GM12878 (cell line): Measurements from ENCODE around the gene TAX1BP3. TPM values are rescaled to one million over a fixed set of nuclear protein-coding genes. Genes with fewer than 3 reads are reported as not detected.

Experiments
- ATAC-seq: fragments of 200-7000 bp; cut with Tn5 transposase; 3 replicates; pipeline ENCODE4 v1.9.1; 2020; ENCODE audit warnings: mild to moderate bottlenecking, moderate library complexity
- BruUV-seq: library from RNA; stranded (reverse); fragments of 400-500 nt; replicated peaks from 2 replicates; lab custom pipeline; 2021; lab: Mats Ljungman, UMichigan
- CTCF ChIA-PET: fragments of 300-600 bp; sonication (Branson Sonifier 250); formaldehyde crosslinking; extraction: SDS; loops from one replicate; lab custom pipeline; 2021; ENCODE audit warnings: inconsistent platforms; lab: Yijun Ruan, JAX
- POLR2A ChIA-PET: fragments of 350-600 bp; formaldehyde crosslinking; extraction: SDS; loops from one replicate; lab custom pipeline; 2021; ENCODE audit warnings: inconsistent platforms; lab: Charles Lee
- RAD21 ChIA-PET: fragments of 300-600 bp; sonication (Branson Sonifier 250); formaldehyde crosslinking; loops from one replicate; lab custom pipeline; 2023; ENCODE audit warnings: antibody characterized with exemption; ENCODE audit not compliant: unreplicated experiment; lab: Charles Lee
- SMC1A ChIA-PET: fragments of 300-600 bp; sonication (Branson Sonifier 250); formaldehyde crosslinking; loops from one replicate; lab custom pipeline; 2023; ENCODE audit not compliant: unreplicated experiment, uncharacterized antibody; lab: Charles Lee
- DNase-seq: peaks from one replicate; pipeline ENCODE4 v3.0.0-alpha.2; 2011; ENCODE audit warnings: low read depth, low spot score
- FAIRE-seq: peaks from 3 replicates; lab custom pipeline; 2011; peaks lifted over from hg19 to GRCh38; lab: Jason Lieb, UNC
- H2AFZ ChIP-seq: 2 replicates; pipeline ENCODE4 v1.6.0; 2011; ENCODE audit warnings: low read depth, low read length, control low read depth; ENCODE audit not compliant: control insufficient read depth
- H3K27ac ChIP-seq: 2 replicates; pipeline ENCODE4 v1.5.1; 2011; ENCODE audit warnings: control low read depth; ENCODE audit not compliant: control insufficient read depth, insufficient read depth
- H3K27me3 ChIP-seq, 2 experiments: replicated peaks in 1 of 2; 2 replicates each; pipeline versions ENCODE4 v1.6.0 to v1.6.1; 2011; ENCODE audit warnings: low read length in 1 of 2; ENCODE audit not compliant: control insufficient read depth in 2 of 2, insufficient read depth in 2 of 2
- H3K36me3 ChIP-seq, 2 experiments: 2 replicates each; pipeline ENCODE4 v1.5.1; 2011; ENCODE audit warnings: low read length in 1 of 2; ENCODE audit not compliant: control insufficient read depth in 2 of 2, insufficient read depth in 2 of 2
- H3K4me1 ChIP-seq: 2 replicates; pipeline ENCODE4 v1.6.1; 2011; ENCODE audit warnings: mild to moderate bottlenecking, low read length, moderate library complexity, mixed read lengths; ENCODE audit not compliant: control insufficient read depth, insufficient read depth
- H3K4me2 ChIP-seq: 2 replicates; pipeline ENCODE4 v1.6.0; 2011; ENCODE audit warnings: control low read depth; ENCODE audit not compliant: control insufficient read depth, insufficient read depth
- H3K4me3 ChIP-seq: fragments of 200-600 bp; sonication (generic); 2 replicates; pipeline ENCODE4 v1.5.1; 2016
- H3K79me2 ChIP-seq: 2 replicates; pipeline ENCODE4 v1.6.0; 2011; ENCODE audit warnings: low read length; ENCODE audit not compliant: control insufficient read depth, insufficient read depth
- H3K9ac ChIP-seq: 2 replicates; pipeline ENCODE4 v1.8.0; 2011; ENCODE audit warnings: low read length, control low read depth, mixed read lengths; ENCODE audit not compliant: control insufficient read depth, insufficient read depth
- H3K9me3 ChIP-seq: replicated peaks from 3 replicates; pipeline ENCODE4 v1.5.1; 2011; ENCODE audit warnings: mild to moderate bottlenecking, low read length; ENCODE audit not compliant: control insufficient read depth, insufficient read depth
- H4K20me1 ChIP-seq: 2 replicates; pipeline ENCODE4 v1.6.0; 2011; ENCODE audit not compliant: control insufficient read depth, insufficient read depth
- BACH1 ChIP-seq: fragments of 450-650 bp; IDR thresholded peaks from 2 replicates; pipeline ENCODE4 v1.6.1; 2017; ENCODE audit warnings: mild to moderate bottlenecking, borderline replicate concordance
- CBFB ChIP-seq: IDR thresholded peaks from 2 replicates; pipeline ENCODE4 v1.6.1; 2016; ENCODE audit warnings: antibody characterized with exemption, low read depth
- FOXM1 ChIP-seq: IDR thresholded peaks from 2 replicates; pipeline ENCODE4 v1.6.1; 2012; ENCODE audit warnings: low read depth, mild to moderate bottlenecking, inconsistent platforms, low read length, moderate library complexity
- HDAC6 ChIP-seq: fragments of 200-600 bp; sonication (generic); IDR thresholded peaks from one replicate; pipeline ENCODE4 v1.8.0; 2017; ENCODE audit warnings: antibody characterized with exemption; ENCODE audit not compliant: unreplicated experiment
- JUNB ChIP-seq: IDR thresholded peaks from 2 replicates; pipeline ENCODE4 v1.6.1; 2016; ENCODE audit warnings: antibody characterized with exemption, mild to moderate bottlenecking
- NRF1 ChIP-seq: conservative IDR thresholded peaks from 2 replicates; pipeline ENCODE4 v1.6.1; 2011; ENCODE audit warnings: mild to moderate bottlenecking, low read depth, low read length, improper control_type of control experiment
- RBBP5 ChIP-seq: fragments of 200-600 bp; sonication (generic); conservative IDR thresholded peaks from 2 replicates; pipeline ENCODE4 v1.6.1; 2016
- STAT3 ChIP-seq: IDR thresholded peaks from 2 replicates; pipeline ENCODE4 v1.6.1; 2011; ENCODE audit warnings: low read depth, low read length, improper control_type of control experiment
- TARDBP ChIP-seq: IDR thresholded peaks from 2 replicates; pipeline ENCODE4 v1.6.1; 2016; ENCODE audit warnings: borderline replicate concordance
- ZNF622 ChIP-seq: fragments of 450-650 bp; IDR thresholded peaks from 2 replicates; pipeline ENCODE4 v1.6.1; 2017; ENCODE audit warnings: mild to moderate bottlenecking, inconsistent platforms
- WGBS: methylation state at CpG from one replicate; pipeline ENCODE4 v1.1.6; 2016; ENCODE audit warnings: low lambda C conversion rate; ENCODE audit not compliant: insufficient replicate concordance, insufficient coverage; ENCODE audit errors: missing lambda C conversion rate; 5-methylcytosine and 5-hydroxymethylcytosine counted together
- in situ Hi-C: fragments of 300-500 bp; cut with MboI; formaldehyde crosslinking; loops from 9 replicates; pipeline ENCODE4 v1.14.3; 2018; ENCODE audit warnings: mixed read lengths
- intact Hi-C: fragments of 100-400 bp; cut with micrococcal nuclease; formaldehyde crosslinking; loops from one replicate; pipeline ENCODE4 v1.14.2; 2022; ENCODE audit not compliant: unreplicated experiment
- polyA plus RNA-seq, 11 experiments: library from polyadenylated mRNA; depleted of rRNA in 4 of 11; unstranded in 6 of 11; stranded (reverse) in 5 of 11; fragments of >200 nt; fragmentation: Nextera tagmentation in 4 of 11; fragmentation: Illumina TruSeq in 1 of 11; extraction: Ambion mirVana in 4 of 11; extraction: Trizol in 1 of 11; gene quantifications; 1 replicate in 1 of 11; 2 replicates in 10 of 11; pipeline versions ENCODE4 v1.2.1 to v1.2.3, GENCODE V29; 2011 to 2016; ENCODE audit warnings: inconsistent platforms in 2 of 11, missing spikeins in 2 of 11, low read depth in 1 of 11
- total RNA-seq, 4 experiments: library from RNA; depleted of rRNA in 3 of 4; stranded (reverse); fragments of >200 nt in 3 of 4; fragmentation: Illumina TruSeq in 1 of 4; extraction: Trizol in 1 of 4; gene quantifications; 2 replicates each; pipeline versions ENCODE4 v1.2.1 to v1.2.3, GENCODE V29; 2013 to 2021
- TF ChIP-seq, protein P1 (sequence below): fragments of 450-650 bp; formaldehyde crosslinking; IDR thresholded peaks from 2 replicates; pipeline ENCODE4 v1.4.0; 2022; ENCODE audit warnings: mild to moderate bottlenecking, moderate library complexity
- TF ChIP-seq, protein P2 (sequence below): fragments of 450-650 bp; formaldehyde crosslinking; IDR thresholded peaks from 2 replicates; pipeline ENCODE4 v1.4.0; 2020; ENCODE audit warnings: mild to moderate bottlenecking, moderate library complexity

Gene TAX1BP3
- total and polyA plus RNA-seq, 10 of the 15 experiments (the other 5 are each of a cell fraction or from before 2014, with no cell fraction given) = 1.00 to 40.4 (median 15.4) TPM

DNA sequence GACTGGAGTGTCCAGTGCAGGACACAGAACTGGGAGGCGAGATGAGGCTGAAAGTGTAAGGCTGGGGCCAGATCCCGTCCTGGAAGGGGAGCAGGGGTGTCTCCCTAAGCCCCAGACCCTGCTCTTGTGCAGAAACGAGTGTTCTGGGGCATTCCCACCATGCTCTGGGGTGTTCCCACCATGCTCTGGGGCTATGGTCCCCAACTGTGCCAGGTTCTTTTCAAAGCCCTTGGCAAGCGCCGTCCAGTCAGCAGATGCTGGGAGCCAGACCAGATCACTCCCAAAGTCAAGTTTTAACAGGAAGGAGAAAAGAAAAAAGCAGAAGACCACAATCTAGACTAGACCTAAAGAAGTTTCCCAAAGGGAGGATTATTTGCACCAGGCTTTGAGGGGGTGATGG lies 2.5 kb downstream of the TAX1BP3 start:
- ChIA-PET RAD21 (no interaction called here), CTCF (no interaction called here), POLR2A (interaction anchor here (2.1 kb wide), 1 partner anchor 30 kb away, joined by 11 read pairs; the partner anchor contains the start of genes CTNS and SHPK), SMC1A (no interaction called here)
- no peaks in the 10 kb centered on the region for H3K27me3 ChIP-seq
- no peaks in the 10 kb centered on the region for H4K20me1 ChIP-seq
- H2AFZ ChIP-seq = no peak overlapping the region
- 48% methylated on average over 5 of the region's 5 CpGs for WGBS
- in situ Hi-C loops = no loop called here
- H3K9ac ChIP-seq = no peak overlapping the region
- H3K36me3 ChIP-seq = no peaks in the 10 kb centered on the region
- FAIRE-seq (no peak), DNase-seq (no peak), ATAC-seq (no peak)
- H3K9me3 ChIP-seq = no peaks in the 10 kb centered on the region
- intact Hi-C loops = loop anchor here (10.0 kb wide), 1 partner anchor 111 kb away; the partner anchor contains the start of gene TRPV3
- no peak overlapping the region for H3K4me2 ChIP-seq
- H3K27ac ChIP-seq = no peak overlapping the region
- TSS peak; percentile 37 for BruUV-seq
- H3K79me2 ChIP-seq = peaks cover 20% of the 10 kb centered on the region
- peaks cover 8% of the 10 kb centered on the region for H3K4me1 ChIP-seq
- no peak for TF ChIP-seq CBFB
- TF ChIP-seq HDAC6 = no peak
- TF ChIP-seq RBBP5 = no peak
- TF ChIP-seq TARDBP = no peak
- TF ChIP-seq FOXM1 = no peak
- no peak for TF ChIP-seq NRF1
- no peak for TF ChIP-seq BACH1
- TF ChIP-seq JUNB = no peak
- no peak for TF ChIP-seq STAT3
- TF ChIP-seq, protein P1, sequence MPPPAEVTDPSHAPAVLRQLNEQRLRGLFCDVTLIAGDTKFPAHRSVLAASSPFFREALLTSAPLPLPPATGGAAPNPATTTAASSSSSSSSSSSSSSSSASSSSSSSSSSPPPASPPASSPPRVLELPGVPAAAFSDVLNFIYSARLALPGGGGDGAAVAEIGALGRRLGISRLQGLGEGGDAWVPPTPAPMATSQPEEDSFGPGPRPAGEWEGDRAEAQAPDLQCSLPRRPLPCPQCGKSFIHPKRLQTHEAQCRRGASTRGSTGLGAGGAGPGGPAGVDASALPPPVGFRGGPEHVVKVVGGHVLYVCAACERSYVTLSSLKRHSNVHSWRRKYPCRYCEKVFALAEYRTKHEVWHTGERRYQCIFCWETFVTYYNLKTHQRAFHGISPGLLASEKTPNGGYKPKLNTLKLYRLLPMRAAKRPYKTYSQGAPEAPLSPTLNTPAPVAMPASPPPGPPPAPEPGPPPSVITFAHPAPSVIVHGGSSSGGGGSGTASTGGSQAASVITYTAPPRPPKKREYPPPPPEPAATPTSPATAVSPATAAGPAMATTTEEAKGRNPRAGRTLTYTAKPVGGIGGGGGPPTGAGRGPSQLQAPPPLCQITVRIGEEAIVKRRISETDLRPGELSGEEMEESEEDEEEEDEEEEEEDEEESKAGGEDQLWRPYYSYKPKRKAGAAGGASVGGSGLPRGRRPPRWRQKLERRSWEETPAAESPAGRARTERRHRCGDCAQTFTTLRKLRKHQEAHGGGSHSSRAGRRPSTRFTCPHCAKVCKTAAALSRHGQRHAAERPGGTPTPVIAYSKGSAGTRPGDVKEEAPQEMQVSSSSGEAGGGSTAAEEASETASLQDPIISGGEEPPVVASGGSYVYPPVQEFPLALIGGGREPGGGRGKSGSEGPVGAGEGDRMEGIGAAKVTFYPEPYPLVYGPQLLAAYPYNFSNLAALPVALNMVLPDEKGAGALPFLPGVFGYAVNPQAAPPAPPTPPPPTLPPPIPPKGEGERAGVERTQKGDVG (CRISPR knock-in tag) = no peak
- TF ChIP-seq ZNF622 = no peak
- TF ChIP-seq, protein P2, sequence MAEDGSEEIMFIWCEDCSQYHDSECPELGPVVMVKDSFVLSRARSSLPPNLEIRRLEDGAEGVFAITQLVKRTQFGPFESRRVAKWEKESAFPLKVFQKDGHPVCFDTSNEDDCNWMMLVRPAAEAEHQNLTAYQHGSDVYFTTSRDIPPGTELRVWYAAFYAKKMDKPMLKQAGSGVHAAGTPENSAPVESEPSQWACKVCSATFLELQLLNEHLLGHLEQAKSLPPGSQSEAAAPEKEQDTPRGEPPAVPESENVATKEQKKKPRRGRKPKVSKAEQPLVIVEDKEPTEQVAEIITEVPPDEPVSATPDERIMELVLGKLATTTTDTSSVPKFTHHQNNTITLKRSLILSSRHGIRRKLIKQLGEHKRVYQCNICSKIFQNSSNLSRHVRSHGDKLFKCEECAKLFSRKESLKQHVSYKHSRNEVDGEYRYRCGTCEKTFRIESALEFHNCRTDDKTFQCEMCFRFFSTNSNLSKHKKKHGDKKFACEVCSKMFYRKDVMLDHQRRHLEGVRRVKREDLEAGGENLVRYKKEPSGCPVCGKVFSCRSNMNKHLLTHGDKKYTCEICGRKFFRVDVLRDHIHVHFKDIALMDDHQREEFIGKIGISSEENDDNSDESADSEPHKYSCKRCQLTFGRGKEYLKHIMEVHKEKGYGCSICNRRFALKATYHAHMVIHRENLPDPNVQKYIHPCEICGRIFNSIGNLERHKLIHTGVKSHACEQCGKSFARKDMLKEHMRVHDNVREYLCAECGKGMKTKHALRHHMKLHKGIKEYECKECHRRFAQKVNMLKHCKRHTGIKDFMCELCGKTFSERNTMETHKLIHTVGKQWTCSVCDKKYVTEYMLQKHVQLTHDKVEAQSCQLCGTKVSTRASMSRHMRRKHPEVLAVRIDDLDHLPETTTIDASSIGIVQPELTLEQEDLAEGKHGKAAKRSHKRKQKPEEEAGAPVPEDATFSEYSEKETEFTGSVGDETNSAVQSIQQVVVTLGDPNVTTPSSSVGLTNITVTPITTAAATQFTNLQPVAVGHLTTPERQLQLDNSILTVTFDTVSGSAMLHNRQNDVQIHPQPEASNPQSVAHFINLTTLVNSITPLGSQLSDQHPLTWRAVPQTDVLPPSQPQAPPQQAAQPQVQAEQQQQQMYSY = no peak
- no peak overlapping the region for H3K4me3 ChIP-seq
